ENCODE results near the gene DBT.
"Not testable (repeated sequence)": the region's sequence is repeated elsewhere in the genome, so short reads cannot be mapped to it uniquely, and the experiment has no call there.

DBT gene

DNA sequence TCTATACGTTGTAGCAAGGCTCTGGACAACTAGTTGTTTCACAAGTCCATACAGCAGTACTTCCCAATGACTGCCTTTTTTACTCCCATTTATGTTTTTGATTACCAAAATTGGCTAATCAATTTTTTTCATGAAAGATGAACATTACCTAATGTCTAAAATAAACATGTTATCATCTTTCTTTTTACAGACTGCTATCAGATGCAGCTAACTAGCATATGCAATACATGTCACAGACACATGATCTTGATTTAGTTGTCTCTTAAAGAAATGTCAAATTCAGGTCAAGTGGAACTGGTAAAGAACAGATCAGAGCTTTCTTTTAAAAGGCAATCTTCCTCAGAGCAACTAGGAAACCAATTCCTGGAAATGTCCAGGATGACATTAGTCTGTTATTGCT lies 630 bp upstream of the DBT start:
- DNase-seq = no peak

DNA sequence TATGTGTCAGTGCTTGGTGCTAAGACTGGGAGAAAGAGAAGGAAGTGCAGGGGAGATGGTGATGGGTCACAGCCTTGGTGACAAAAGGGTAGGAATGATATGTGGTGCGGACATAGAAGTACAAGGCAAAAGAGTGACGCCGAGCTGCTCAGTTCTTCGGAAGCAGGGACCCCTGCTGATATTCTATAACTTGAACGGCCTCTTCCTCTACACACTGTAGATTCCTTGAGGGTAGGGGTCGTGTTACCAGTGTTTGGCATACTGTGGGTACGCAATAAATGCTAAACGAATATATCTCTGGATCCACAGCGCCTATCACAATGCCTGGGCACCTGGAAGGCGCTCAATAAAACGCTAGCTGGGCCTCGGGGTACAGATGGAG lies 488 bp downstream of the DBT start:
- DNase-seq = no peak

DNA sequence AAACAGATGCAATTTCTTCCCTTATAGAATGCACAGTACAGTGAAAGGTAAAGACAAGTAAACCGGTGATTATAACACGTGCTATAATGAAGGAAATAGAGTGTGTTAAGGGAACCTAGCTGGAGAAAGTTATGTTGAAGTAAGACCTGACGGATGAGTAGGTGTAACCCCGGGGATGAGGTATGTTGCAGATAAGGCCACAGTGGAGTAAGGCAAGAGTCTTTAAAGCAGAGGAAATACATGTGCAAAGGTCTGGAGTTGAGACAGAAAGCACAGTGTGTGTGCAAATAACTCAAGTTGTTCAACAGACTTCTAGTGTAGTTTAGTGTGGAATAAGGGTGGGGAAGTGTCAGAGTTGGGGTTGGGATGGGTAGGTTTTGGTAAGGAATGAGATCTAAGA lies 2.9 kb downstream of the DBT start:
- no peak for DNase-seq

DNA sequence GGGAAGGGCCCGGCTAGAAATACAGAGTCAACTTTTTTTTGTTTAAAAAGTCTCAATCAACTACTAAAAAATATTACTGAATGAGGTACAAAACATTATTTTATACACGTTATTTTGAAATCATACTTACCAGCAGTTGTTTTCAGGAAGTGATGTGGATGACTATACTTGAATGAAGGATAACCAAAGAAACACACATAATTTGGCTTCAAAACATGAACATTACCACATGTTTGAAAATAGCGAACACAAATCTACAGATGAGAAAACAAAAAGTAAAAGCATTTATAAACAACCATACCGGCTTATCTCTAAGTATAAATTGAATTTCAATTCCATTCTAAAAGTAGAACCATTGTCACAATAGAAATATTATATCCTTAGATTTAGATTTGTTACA lies 9.0 kb downstream of the DBT start:
- DNase-seq = no peak

DNA sequence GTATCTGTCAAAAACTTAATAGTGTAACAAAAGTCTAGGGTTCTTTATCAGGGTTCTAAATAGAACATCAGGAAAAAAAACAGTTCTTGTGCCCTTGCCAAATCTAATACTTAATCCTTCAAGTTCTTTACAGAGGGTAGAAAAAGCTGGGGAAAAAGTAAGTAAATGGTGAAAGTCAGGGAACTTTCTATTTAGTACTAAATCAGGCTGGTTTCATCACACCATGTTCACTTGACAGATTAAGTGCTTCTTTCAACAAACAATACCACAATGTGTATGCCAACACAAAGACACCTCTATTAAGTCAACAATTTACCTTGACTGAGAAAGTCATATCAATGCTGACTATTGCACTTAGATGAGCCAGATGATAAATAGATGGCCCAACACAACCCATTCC lies 9.7 kb downstream of the DBT start:
- no peak for DNase-seq

DNA sequence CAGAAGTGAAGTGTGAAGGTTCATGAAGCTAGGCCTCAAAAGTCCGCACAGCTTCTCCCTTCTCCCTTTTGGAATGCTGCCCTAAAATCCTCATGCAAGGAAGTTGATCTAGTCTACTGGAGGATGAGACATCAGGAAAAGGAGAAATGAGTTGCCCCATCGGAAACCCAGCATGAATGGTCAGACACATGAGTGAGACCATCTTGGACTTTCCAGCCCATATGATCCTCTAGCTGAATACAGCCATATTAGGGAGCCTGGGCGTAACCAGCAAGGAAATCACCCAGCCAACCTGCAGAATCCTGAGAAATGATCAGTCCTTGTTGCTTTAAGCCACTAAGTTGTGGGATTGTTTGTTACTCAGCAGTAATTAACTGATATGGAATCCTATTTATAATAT lies 12.5 kb downstream of the DBT start:
- DNase-seq = no peak

DNA sequence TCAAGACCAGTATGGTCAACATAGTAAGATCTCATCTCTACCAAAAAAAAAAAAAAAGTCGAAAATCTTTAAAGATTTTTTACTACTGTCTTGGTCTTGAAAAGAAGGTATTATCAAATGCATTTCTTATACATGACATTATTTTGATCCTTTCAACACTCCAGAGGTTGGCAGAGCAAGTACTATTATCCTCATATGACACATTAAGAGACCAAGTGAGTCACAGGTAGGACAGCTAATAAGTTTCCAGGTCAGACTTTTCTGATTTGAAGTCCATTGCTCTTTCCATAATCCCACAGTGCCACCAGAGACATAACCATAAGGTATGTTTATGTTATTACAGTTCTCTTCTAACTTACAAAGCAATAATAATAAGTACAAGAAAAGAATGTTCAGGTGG lies 15.2 kb downstream of the DBT start:
- no peak for DNase-seq

DNA sequence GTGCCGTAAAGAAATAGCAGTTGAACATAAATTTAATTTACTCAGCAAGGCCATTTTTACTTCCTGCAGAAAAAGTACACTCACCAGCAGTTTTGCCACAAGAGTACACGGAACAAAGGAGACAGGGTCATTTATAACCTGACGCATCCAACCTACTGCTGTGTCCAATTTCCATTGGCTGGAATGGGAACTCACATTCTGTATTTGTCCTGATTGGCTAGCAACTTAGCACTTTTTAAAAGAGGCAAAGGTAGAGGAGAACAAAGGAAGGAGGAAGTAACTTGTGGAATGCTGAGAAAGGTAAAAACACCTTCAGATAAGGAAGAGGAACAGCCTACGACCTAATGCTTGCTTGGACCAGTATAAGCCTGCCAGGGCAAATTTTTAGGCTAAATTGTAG lies 16.1 kb downstream of the DBT start:
- not testable (repeated sequence) for DNase-seq

DNA sequence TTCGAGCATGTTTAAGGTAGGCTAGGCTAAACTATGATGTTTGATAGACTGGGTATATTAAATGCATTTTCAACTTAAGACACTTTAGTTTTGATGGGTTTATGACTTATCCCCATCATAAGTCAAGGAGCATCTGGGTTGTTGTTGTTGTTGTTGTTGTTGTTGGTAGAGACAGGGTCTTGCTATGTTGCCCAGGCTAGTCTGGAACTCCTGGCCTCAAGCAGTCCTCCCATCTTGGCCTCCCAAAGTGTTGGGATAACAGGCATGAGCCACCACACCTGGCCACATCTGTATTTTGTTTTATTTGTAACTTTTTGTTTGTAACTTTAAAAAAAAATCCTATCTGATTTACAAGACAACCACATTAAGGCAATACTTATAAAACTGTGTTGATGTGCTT lies 17.5 kb downstream of the DBT start:
- no peak for DNase-seq

DNA sequence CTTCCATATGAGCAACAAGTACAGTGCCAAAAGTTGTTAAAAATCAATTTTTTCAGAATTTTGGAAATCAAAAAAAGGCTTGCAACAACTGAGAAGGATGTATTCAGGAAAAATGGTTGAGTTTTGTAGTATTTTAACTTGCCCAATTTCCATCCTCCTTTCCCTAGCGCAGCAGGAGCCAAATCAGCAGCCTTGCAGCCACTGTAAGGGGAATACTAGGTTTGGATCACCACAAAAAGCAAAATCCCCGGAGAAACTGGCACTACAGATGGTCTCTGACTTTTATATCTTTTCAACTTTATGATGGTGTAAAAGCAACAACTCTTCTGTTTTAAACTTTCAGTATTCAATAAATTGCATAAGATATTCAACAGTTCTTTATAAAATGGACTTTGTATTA lies 17.9 kb downstream of the DBT start:
- no peak for DNase-seq

DNA sequence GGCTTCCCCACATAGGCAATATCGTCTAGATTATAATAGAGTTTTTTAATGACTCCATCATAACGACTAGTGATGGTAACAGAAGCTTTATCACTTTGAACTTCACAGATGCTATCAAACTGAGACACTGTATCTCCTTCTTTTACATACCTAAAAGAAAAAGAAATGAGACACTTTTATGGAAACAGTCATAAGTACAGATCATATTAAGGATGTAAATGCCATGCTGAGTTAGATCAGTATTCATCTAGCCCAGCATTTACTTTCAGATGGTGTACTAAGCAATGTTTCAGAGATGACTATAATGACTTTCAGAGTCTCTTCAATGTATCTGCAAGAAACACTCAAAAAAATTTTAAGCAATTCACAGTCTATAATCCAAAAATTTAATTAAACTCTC lies 18.9 kb downstream of the DBT start:
- no peak for DNase-seq

DNA sequence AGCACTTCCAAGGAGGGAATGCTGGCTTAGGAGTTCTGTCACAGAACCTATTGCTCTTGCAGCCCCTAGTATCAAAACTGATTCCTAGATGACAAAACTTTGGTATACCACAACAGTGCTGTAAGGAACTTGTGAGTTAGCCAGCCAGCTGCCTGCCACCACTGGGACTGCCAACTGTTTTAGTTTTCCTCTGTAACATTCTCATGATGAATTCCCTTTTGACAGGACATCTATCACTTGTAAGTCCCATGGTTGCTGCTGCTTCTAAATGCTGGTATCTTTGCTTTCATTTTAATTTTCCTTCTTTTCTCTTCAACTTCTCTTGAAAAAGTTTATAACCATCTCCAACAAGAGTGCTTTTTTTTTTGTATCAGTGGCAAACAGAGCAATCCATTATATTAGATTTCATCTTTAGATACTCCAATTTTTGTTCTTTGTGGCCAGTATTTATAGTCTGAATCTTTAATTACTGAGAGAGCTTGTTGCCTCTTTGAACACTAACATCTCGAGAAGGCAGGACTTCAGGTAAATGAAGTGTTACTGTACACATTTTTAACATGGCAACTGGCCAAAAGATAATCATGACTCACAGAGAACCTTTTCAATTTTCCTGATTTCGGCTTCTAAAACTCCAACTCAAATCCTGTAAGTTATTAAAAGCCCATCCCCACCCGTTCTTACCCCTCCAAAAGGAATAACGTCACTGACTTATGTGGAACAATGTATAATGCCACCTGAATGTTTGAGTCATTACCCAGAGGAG lies 19.8 kb downstream of the DBT start:
- DNase-seq = no peak

DNA sequence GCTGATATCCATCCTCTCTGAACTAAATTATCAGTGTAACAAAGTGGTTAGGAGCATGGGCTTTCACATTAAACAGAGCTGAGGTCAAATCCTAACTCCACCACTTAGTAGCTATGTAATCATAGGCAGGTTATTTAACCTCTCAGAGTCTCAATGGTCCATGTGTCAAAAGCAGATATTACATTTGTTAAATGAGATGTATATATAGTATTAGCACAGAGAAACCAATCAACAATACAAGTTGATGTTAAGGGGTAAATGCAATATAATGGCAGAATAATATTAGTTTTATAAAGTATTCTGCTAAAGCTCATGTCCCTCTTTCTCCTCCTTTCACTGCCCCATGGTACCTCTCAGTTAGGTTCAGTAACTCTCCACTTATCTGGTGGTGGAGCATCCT lies 27.2 kb downstream of the DBT start:
- no peak for DNase-seq

DNA sequence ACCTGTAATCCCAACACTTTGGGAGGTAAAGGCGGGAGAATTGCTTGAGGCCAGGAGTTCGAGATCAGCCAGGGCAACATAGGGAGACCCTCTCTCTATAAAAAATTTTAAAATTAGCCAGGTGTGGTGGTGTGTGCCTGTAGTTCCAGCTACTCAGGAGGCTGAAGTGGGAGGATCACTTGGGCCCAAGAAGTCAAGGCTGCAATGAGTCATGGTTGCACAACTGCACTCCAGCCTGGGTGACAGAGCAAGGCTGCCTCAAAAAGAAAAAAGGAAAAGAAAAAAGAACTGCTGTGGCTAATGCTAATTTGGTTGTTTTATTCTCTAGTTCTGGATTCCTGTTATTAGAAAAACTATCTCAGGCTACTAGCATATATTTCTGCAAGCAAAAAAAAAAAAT lies 29.8 kb downstream of the DBT start:
- DNase-seq = no peak

DNA sequence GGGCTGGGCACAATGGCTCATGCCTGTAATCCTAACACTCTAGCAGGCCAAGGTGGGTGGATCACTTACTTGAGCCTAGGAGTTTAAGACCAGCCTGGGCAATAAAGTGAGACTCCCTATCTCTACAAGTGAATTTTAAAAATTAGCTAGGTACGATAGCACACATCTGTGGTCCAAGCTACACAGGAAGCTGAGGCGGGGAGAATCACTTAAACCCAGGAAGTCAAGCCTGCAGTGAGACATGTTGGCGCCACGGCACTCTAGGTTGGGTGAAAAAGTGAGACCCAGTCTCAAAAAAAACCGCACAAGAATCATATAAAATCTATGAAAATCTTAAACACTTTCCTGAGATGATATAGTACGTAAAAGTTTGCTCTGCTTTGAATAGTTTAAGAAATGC lies 30.2 kb downstream of the DBT start:
- no peak for DNase-seq

DNA sequence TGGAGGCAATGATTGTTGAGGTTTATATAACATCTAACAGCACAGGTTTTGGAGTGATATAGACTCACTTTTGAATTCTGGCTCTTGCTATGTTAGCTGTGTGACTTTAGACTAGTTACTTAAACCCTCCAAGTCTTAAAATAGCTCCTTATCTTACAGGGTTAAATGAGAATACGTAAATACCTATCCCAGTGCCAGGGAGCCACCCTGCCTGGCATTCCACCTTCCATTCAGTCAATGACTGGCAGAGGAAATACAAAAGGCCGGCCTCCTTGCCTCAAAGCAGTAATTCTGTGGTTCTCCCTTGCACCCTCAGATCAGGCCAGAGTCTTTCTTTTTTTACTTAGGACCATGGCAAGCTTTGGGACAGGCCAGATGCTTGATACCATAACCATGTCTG lies 31.8 kb downstream of the DBT start:
- no peak for DNase-seq

DNA sequence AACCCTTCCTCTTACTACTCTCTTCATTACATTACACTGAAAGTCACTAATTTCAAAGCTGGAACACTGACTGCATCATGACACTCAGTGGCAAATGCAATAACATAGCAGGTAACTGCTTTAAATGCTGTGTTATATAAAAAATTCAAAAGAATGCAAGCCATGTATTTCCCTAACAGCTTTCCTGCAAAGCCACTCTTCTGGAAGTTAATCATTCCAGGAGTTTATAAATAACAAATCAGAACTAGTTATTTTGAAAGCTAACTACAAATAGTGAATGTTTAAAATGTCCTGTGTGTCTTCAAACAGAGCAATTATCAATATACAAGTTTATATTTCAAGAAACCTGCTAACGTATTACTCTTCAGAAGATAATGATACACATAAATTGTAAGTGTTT lies 34.5 kb downstream of the DBT start:
- no peak for DNase-seq

DNA sequence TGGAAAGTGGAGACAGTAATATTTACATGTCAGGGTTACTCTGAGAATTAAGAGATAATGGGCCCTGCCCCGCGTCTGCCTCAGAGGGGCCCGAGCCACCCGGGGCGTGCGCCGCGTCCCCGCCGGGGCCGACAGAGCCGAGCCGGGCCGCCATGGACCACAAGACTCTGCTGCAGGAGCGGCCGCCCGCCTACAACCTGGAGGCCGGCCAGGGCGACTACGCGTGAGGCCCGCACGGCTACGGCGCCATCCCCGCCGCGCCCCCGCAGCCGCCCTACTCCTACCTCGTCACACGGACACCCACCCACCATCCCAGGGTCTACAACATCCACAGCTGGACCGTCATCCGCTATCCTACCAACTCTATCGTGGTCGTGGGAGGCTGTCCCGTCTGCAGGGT lies 36.5 kb downstream of the DBT start:
- no peak for DNase-seq

DNA sequence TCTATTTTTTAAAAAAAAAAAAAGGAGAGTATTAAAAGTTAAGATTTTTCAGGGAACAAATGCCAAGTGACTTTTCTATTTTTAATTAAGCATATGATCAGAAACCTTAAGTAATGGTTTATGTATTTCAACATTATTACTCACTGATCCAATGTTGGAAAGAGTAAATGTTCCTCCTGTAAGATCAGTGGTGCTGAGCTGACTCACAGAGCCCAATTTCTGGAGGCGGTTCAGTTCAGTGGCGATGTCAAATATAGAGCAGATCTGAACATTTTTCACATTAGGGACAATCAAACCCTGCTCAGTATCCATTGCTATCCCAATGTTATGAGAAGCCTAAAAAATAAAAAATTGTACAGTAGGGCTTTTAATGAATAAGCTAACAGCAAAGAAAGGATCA lies 43.3 kb downstream of the DBT start:
- DNase-seq = no peak

DNA sequence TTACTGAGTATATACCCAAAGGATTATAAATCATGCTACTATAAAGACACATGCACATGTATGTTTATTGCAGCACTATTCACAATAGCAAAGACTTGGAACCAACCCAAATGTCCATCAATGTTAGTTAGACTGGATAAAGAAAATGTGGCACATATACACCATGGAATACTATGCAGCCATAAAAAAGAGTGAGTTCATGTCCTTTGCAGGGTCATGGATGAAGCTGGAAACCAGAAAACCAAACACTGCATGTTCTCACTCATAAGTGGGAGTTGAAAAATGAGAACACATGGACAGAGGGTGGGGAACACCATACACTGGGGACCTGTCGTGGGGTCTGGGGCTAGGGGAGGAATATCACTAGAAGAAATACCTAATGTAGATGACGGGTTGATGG lies 44.0 kb downstream of the DBT start:
- not testable (repeated sequence) for DNase-seq

DNA sequence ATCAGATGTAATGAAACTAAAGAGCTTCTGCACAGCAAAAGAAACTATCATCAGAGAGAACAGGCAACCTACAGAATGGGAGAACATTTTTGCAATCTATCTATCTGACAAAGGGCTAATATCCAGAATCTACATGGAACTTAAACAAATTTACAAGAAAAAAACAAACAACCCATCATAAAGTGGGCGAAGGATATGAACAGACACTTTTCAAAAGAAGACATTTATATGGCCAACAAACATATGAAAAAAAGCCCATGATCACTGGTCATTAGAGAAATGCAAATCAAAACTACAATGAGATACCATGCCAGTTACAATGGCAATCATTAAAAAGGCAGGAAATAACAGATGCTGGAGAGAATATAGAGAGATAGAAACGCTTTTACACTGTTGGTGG lies 44.5 kb downstream of the DBT start:
- not testable (repeated sequence) for DNase-seq

DNA sequence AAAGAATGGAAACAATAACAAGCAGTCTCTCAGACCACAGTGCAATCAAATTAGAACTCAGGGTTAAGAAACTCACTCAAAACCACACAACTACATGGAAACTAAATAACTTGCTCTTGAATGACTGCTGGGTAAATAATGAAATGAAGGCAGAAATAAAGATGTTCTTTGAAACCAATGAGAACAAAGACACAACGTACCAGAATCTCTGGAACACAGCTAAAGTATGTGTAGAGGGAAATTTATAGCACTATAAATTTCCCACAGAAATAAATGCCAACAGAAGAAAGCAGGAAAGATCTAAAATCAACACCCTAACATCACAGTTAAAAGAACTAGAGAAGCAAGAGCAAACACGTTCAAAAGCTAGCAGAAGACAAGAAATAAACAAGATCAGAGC lies 46.9 kb downstream of the DBT start:
- DNase-seq = not testable (repeated sequence)

DNA sequence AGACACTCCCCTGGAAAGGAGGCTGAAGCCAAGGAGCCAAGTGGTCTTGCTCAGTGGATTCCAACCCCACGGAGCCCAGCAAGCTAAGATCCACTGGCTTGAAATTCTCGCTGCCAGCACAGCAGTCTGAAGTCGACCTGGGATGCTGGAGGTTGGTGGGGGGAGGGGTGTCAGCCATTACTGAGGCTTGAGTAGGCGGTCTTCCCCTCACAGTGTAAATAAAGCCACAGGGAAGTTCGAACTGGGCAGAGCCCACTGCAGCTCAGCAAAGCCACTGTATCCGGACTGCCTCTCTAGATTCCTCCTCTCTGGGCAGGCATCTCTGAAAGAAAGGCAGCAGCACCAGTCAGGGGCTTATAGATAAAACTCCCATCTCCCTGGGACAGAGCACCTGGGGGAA lies 49.6 kb downstream of the DBT start:
- not testable (repeated sequence) for DNase-seq

DNA sequence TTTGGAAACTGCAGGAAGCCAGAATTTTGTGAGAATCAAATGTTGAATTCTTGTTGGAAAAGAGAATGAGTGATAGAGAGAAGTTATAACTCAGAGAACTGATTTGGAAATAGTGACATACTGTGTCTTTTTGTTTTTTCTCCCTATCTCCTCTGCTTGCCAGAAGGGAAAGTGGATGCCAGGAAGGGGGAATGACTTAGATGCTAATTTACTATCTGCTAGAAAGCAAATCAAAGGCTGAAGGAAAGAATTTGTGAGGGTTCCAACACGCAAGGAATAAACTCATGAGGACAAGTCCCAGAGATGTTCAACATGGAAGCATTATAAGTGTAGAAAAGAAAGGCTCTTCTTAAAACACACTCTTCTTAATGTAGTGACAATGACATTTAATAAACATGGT lies 51.0 kb downstream of the DBT start:
- DNase-seq = no peak

DNA sequence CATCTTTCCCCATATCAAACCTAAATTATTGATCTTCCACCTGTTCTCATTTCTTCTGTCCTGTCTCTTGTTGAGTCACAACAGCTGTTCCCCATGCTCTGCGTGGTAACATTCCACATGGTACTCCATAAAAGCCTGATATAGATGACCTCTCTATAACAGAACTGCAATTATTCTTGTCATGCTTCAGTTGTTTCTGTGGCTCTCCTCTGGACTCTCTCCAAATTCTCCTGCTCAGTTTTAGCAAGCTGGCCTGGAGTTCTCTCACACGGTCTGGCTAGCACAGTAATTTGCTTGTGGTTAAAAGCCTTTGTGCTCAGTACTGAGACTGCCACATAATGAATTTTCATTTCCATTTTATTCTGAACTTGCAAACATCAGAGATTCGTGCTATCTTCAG lies 61.0 kb downstream of the DBT start:
- peak; percentile 33 for DNase-seq

DNA sequence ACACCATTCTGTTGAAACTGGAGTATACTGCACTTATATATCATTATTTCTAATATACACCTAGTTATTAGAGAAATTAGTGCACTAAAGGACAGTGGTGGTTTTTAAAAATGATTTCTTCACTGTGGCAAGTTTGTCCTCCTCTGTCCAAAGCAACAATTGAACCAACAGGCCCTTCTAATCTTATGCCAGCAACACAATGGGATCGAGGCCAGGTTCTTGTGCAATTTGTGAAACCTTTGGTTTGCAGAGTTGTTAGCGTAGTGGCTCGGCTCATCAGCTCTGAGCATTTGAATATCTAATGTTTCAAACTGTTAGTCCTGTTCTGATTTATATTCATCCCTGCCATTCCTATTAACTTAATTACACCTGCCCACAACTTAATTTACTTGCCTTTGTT lies 61.7 kb downstream of the DBT start:
- no peak for DNase-seq

Measured in NCI-H146 (cell line).